Endothelial cell of hepatic sinusoid (primary cell): Measurements from ENCODE around the gene LENG9.
"Not testable (repeated sequence)": the region's sequence is repeated elsewhere in the genome, so short reads cannot be mapped to it uniquely, and the experiment has no call there.

Source experiments
- in situ Hi-C: cut with HindIII; loops from 2 replicates; pipeline ENCODE4 v1.10.0; 2017; ENCODE audit warnings: low sequenced_read_pairs

Gene LENG9

GRCh38 chr19:54459282-54460229 is 4.0 kb downstream of the LENG9 start:
- in situ Hi-C loops = no loop called here

- in situ Hi-C loops = no loop called here
Measured at GRCh38 chr19:54458648-54459281, 4.8 kb downstream of the LENG9 start.

- in situ Hi-C loops = no loop called here
Measured at GRCh38 chr19:54457773-54458647, 5.6 kb downstream of the LENG9 start.

- in situ Hi-C loops = no loop called here
Measured at GRCh38 chr19:54456423-54457373, 6.9 kb downstream of the LENG9 start.

- in situ Hi-C loops = no loop called here
Measured at GRCh38 chr19:54455786-54456422, 7.7 kb downstream of the LENG9 start.

- in situ Hi-C loops = no loop called here
Measured at GRCh38 chr19:54454781-54455675, 8.6 kb downstream of the LENG9 start.

GRCh38 chr19:54453921-54454780 is 9.4 kb downstream of the LENG9 start:
- in situ Hi-C loops = no loop called here

GRCh38 chr19:54452626-54453025 is 11.0 kb downstream of the LENG9 start:
- in situ Hi-C loops = no loop called here

- in situ Hi-C loops = no loop called here
Measured at GRCh38 chr19:54451997-54452396, 11.6 kb downstream of the LENG9 start.

GRCh38 chr19:54451331-54451871 is 12.2 kb downstream of the LENG9 start:
- in situ Hi-C loops = no loop called here

- in situ Hi-C loops = no loop called here
Measured at GRCh38 chr19:54449701-54450069, 13.9 kb downstream of the LENG9 start.

- in situ Hi-C loops = no loop called here
Measured at GRCh38 chr19:54448774-54449700, 14.5 kb downstream of the LENG9 start, which contains the start of gene LENG8. Gene LENG8, plus strand, starts transcription at chr19:54449199. Its CDS starts 2,146 bp downstream, at chr19:54451345.

- in situ Hi-C loops = no loop called here
Measured at GRCh38 chr19:54448040-54448773, 15.4 kb downstream of the LENG9 start.

GRCh38 chr19:54446349-54446748 is 17.2 kb downstream of the LENG9 start:
- in situ Hi-C loops = not testable (repeated sequence)

- in situ Hi-C loops = no loop called here
Measured at GRCh38 chr19:54444737-54445136, 18.8 kb downstream of the LENG9 start.

GRCh38 chr19:54440641-54441040 is 22.9 kb downstream of the LENG9 start:
- in situ Hi-C loops = no loop called here
